B cell (primary cell): ENCODE results near the gene TDRD12. TPM values are rescaled to one million over a fixed set of nuclear protein-coding genes. Genes with fewer than 3 reads are reported as not detected.

Experiments used
- ATAC-seq: fragments of 200-7000 bp; cut with Tn5 transposase; one replicate; pipeline ENCODE4 v1.10.0; 2021; ENCODE audit warnings: low read depth, mild to moderate bottlenecking, moderate number of reproducible peaks, moderate library complexity
- CTCF ChIA-PET: fragments of 350-600 bp; sonication (Branson Sonifier 250); formaldehyde crosslinking; loops from one replicate; lab custom pipeline; 2021; ENCODE audit warnings: antibody characterized with exemption, inconsistent platforms; lab: Charles Lee
- POLR2A ChIA-PET: fragments of 350-600 bp; sonication (Branson Sonifier 250); formaldehyde crosslinking; loops from one replicate; lab custom pipeline; 2021; ENCODE audit warnings: antibody characterized with exemption; lab: Charles Lee
- DNase-seq: peaks from one replicate; pipeline ENCODE4 v3.0.0; 2013
- H2AFZ ChIP-seq: 2 replicates; pipeline ENCODE4 v1.6.1; 2012; ENCODE audit warnings: mild to moderate bottlenecking, low read depth, low read length; ENCODE audit not compliant: insufficient read depth, poor library complexity, severe bottlenecking
- H3K27ac ChIP-seq, 2 donors: 1 replicate in 1 of 2; 2 replicates in 1 of 2; pipeline ENCODE4 v1.5.1; 2012 to 2013; ENCODE audit warnings: low read length in 2 of 2, mild to moderate bottlenecking in 2 of 2, moderate library complexity in 1 of 2
- H3K27me3 ChIP-seq, 4 experiments: fragments of 200-600 bp in 1 of 4; sonication (generic) in 1 of 4; replicated peaks in 1 of 4; 1 replicate in 2 of 4; 2 replicates in 2 of 4; pipeline versions ENCODE4 v1.6.1 to v1.7.0; 2013 to 2016; ENCODE audit warnings: low read length in 3 of 4, mild to moderate bottlenecking in 2 of 4, mixed read lengths in 1 of 4, moderate library complexity in 1 of 4; ENCODE audit not compliant: insufficient read depth in 4 of 4, control insufficient read depth in 3 of 4; ENCODE audit errors: control extremely low read depth in 1 of 4
- H3K36me3 ChIP-seq, 2 experiments: replicated peaks in 1 of 2; 1 replicate in 1 of 2; 2 replicates in 1 of 2; pipeline versions ENCODE4 v1.6.1 to v1.7.1; 2013; ENCODE audit warnings: low read length in 1 of 2; ENCODE audit not compliant: insufficient read depth in 2 of 2, control insufficient read depth in 1 of 2; ENCODE audit errors: control extremely low read depth in 1 of 2, extremely low read depth in 1 of 2
- H3K4me1 ChIP-seq, 2 donors: fragments of 200-600 bp in 1 of 2; sonication (generic) in 1 of 2; 1 replicate in 1 of 2; 2 replicates in 1 of 2; pipeline versions ENCODE4 v1.5.1 to v1.6.1; 2013 to 2017; ENCODE audit warnings: low read length in 2 of 2; ENCODE audit not compliant: control insufficient read depth in 2 of 2, insufficient read depth in 2 of 2
- H3K4me2 ChIP-seq: replicated peaks from 2 replicates; pipeline ENCODE3; 2012; ENCODE audit warnings: mild to moderate bottlenecking, low read depth, low read length; ENCODE audit not compliant: poor library complexity, severe bottlenecking
- H3K4me3 ChIP-seq, 5 experiments: fragments of 200-600 bp in 1 of 5; sonication (generic) in 1 of 5; 1 replicate in 3 of 5; 2 replicates in 2 of 5; pipeline versions ENCODE4 v1.5.1 to v1.7.0; 2011 to 2016; ENCODE audit warnings: low read length in 4 of 5, mild to moderate bottlenecking in 4 of 5, low read depth in 2 of 5, control low read depth in 1 of 5, moderate library complexity in 1 of 5; ENCODE audit not compliant: insufficient read depth in 1 of 5; ENCODE audit errors: control extremely low read depth in 1 of 5, extremely low read depth in 1 of 5
- H3K79me2 ChIP-seq: fragments of 200-600 bp; sonication (generic); one replicate; pipeline ENCODE4 v1.6.0; 2016; ENCODE audit warnings: low read length; ENCODE audit not compliant: control insufficient read depth, insufficient read depth
- H3K9ac ChIP-seq: fragments of 200-600 bp; sonication (generic); 2 replicates; pipeline ENCODE4 v1.6.1; 2017; ENCODE audit warnings: mild to moderate bottlenecking, low read length, moderate library complexity
- H3K9me3 ChIP-seq, 3 donors: one replicate each; pipeline versions ENCODE4 v1.6.1 to v1.7.1; 2013; ENCODE audit warnings: low read length in 2 of 3; ENCODE audit not compliant: control insufficient read depth in 2 of 3, insufficient read depth in 1 of 3; ENCODE audit errors: control extremely low read depth in 1 of 3
- H4K20me1 ChIP-seq: 2 replicates; pipeline ENCODE4 v1.6.0; 2012; ENCODE audit warnings: mild to moderate bottlenecking, low read length; ENCODE audit not compliant: insufficient read depth, control insufficient read depth, poor library complexity, severe bottlenecking
- H3K27ac Mint-ChIP-seq: one replicate; pipeline ENCODE4 v1.8.0; 2021; ENCODE audit warnings: mixed read lengths
- H3K27me3 Mint-ChIP-seq: one replicate; pipeline ENCODE4 v1.8.0; 2021; ENCODE audit warnings: mixed read lengths
- H3K4me1 Mint-ChIP-seq: one replicate; pipeline ENCODE4 v1.8.0; 2021; ENCODE audit warnings: mixed read lengths
- H3K4me3 Mint-ChIP-seq: one replicate; pipeline ENCODE4 v1.8.0; 2021; ENCODE audit warnings: mixed read lengths
- H3K9me3 Mint-ChIP-seq: one replicate; pipeline ENCODE4 v1.8.0; 2022; ENCODE audit warnings: mixed read lengths; ENCODE audit not compliant: insufficient read depth
- EZH2 ChIP-seq: IDR thresholded peaks from 2 replicates; pipeline ENCODE4 v1.6.1; 2012; ENCODE audit warnings: borderline replicate concordance, low read depth, mild to moderate bottlenecking, moderate library complexity, low read length; ENCODE audit not compliant: insufficient read depth, poor library complexity, severe bottlenecking
- WGBS: methylation state at CpG from one replicate; pipeline ENCODE4 v1.1.5; 2013; ENCODE audit warnings: missing lambda C conversion rate; ENCODE audit not compliant: insufficient coverage; 5-methylcytosine and 5-hydroxymethylcytosine counted together
- intact Hi-C: fragments of 100-400 bp; cut with micrococcal nuclease; formaldehyde crosslinking; loops from one replicate; pipeline ENCODE4 v1.10.0; 2022
- polyA plus RNA-seq: library from polyadenylated mRNA; depleted of rRNA; stranded (reverse); fragments of >200 nt; gene quantifications from 2 replicates; pipeline ENCODE4 v1.2.3, GENCODE V29; 2012
- total RNA-seq, 2 donors: library from RNA; stranded (reverse); fragments of 120-200 nt in 1 of 2; gene quantifications; 1 replicate in 1 of 2; 2 replicates in 1 of 2; pipeline versions ENCODE4 v1.2.3 to v1.2.4, GENCODE V29; 2013 to 2022
- TF ChIP-seq, protein P1 (sequence below): fragments of 200-600 bp; IDR thresholded peaks from one replicate; pipeline ENCODE4 v1.8.0; 2022; ENCODE audit warnings: antibody characterized with exemption, mild to moderate bottlenecking

Gene TDRD12
- total and polyA plus RNA-seq, 2 donors (not counting 1 experiment from before 2014, with no cell fraction given): 0.30 to 1.1 TPM

- H3K27ac Mint-ChIP-seq: no peak overlapping the region
Measured at GRCh38 chr19:32874605-32875004, 155.0 kb downstream of the TDRD12 start.

DNA sequence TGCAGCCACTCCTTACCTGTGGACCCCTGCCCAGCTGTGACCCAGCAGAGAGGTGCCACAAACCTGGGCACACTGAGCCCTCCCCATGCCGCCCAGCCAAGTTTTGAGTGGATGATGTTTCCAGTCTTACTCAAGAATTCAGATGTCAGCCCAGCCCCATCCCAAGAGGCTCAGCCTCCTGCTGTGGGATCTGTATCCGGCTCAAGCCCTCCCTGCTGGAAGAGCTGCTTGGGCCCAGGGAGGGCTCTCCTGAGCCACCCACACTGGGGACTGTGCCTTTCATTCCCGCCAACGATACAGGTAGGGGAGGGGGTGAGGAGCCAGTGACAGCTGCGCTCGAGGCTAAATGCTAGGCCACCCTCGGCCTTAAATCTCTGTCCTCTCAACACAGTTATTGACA is 155.9 kb downstream of the TDRD12 start:
- no peaks in the 10 kb centered on the region for H3K36me3 ChIP-seq
- TF ChIP-seq, protein P1, sequence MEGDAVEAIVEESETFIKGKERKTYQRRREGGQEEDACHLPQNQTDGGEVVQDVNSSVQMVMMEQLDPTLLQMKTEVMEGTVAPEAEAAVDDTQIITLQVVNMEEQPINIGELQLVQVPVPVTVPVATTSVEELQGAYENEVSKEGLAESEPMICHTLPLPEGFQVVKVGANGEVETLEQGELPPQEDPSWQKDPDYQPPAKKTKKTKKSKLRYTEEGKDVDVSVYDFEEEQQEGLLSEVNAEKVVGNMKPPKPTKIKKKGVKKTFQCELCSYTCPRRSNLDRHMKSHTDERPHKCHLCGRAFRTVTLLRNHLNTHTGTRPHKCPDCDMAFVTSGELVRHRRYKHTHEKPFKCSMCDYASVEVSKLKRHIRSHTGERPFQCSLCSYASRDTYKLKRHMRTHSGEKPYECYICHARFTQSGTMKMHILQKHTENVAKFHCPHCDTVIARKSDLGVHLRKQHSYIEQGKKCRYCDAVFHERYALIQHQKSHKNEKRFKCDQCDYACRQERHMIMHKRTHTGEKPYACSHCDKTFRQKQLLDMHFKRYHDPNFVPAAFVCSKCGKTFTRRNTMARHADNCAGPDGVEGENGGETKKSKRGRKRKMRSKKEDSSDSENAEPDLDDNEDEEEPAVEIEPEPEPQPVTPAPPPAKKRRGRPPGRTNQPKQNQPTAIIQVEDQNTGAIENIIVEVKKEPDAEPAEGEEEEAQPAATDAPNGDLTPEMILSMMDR: no peak
- TF ChIP-seq EZH2: no peak
- intact Hi-C loops: no loop called here
- CTCF ChIA-PET: no interaction called here
- H4K20me1 ChIP-seq: no peaks in the 10 kb centered on the region
- H3K27me3 Mint-ChIP-seq: no peaks in the 10 kb centered on the region
- H3K27ac Mint-ChIP-seq: no peak overlapping the region
- ATAC-seq (no peak), DNase-seq (no peak)
- H3K9ac ChIP-seq: no peak overlapping the region
- H3K79me2 ChIP-seq: no peaks in the 10 kb centered on the region
- POLR2A ChIA-PET: no interaction called here
- no peak overlapping the region for H3K4me3 Mint-ChIP-seq
- H3K9me3 Mint-ChIP-seq: no peaks in the 10 kb centered on the region
- 100% methylated on average over 2 of the region's 7 CpGs for WGBS
- H3K27me3 ChIP-seq: no peaks in the 10 kb centered on the region
- H3K4me1 ChIP-seq: no peaks in the 10 kb centered on the region
- H3K4me3 ChIP-seq: no peak overlapping the region
- no peaks in the 10 kb centered on the region for H3K4me1 Mint-ChIP-seq
- H3K9me3 ChIP-seq: peaks cover 0 to 2% (median 0%) of the 10 kb centered on the region in 3 donors
- no peak overlapping the region for H3K27ac ChIP-seq
- no peak overlapping the region for H3K4me2 ChIP-seq
- H2AFZ ChIP-seq: no peak overlapping the region

More at GRCh38 chr19:32874605-32875004, 155.0 kb downstream of the TDRD12 start:
- no peaks in the 10 kb centered on the region for H3K27me3 Mint-ChIP-seq
- peaks cover 0 to 2% (median 0%) of the 10 kb centered on the region in 3 donors for H3K9me3 ChIP-seq
- ATAC-seq (no peak), DNase-seq (no peak)
- no peaks in the 10 kb centered on the region for H3K4me1 ChIP-seq
- H3K4me2 ChIP-seq: no peak overlapping the region
- TF ChIP-seq EZH2: no peak
- no peaks in the 10 kb centered on the region for H3K27me3 ChIP-seq
- no peak overlapping the region for H3K9ac ChIP-seq
- no peaks in the 10 kb centered on the region for H3K9me3 Mint-ChIP-seq
- intact Hi-C loops: no loop called here
- no peaks in the 10 kb centered on the region for H3K79me2 ChIP-seq
- 84% methylated on average over 7 of the region's 9 CpGs for WGBS
- no peak overlapping the region for H3K4me3 ChIP-seq
- no peaks in the 10 kb centered on the region for H4K20me1 ChIP-seq
- no peak overlapping the region for H3K4me3 Mint-ChIP-seq
- no peaks in the 10 kb centered on the region for H3K4me1 Mint-ChIP-seq
- no peak overlapping the region for H3K27ac ChIP-seq
- ChIA-PET POLR2A (no interaction called here), CTCF (no interaction called here)
- no peaks in the 10 kb centered on the region for H3K36me3 ChIP-seq
- no peak overlapping the region for H2AFZ ChIP-seq
